Smooth muscle cell (in vitro differentiated cells): ENCODE results near the gene ADAM12. TPM values are rescaled to one million over a fixed set of nuclear protein-coding genes. Genes with fewer than 3 reads are reported as not detected.
A peak's percentile ranks its signal among the peaks of the same experiment; 100 is the strongest.

ENCODE experiments used
- DNase-seq: peaks from one replicate; lab custom pipeline; 2025; ENCODE audit not compliant: unreplicated experiment; lab: John Stamatoyannopoulos, UW
- H2AFZ ChIP-seq: fragments of 200-600 bp; sonication (generic); 2 replicates; pipeline ENCODE4 v1.6.0; 2016; ENCODE audit warnings: antibody characterized with exemption, low read depth, mild to moderate bottlenecking
- H3F3A ChIP-seq: fragments of 200-600 bp; sonication (generic); 2 replicates; pipeline ENCODE4 v1.6.0; 2017; ENCODE audit warnings: antibody characterized with exemption, low read depth
- H3K27ac ChIP-seq: fragments of 200-600 bp; sonication (generic); 2 replicates; pipeline ENCODE4 v1.5.1; 2016; ENCODE audit warnings: low read depth, mild to moderate bottlenecking
- H3K27me3 ChIP-seq: fragments of 200-600 bp; sonication (generic); 2 replicates; pipeline ENCODE4 v1.6.1; 2016; ENCODE audit warnings: low read depth, mild to moderate bottlenecking
- H3K36me3 ChIP-seq: fragments of 200-600 bp; sonication (generic); 2 replicates; pipeline ENCODE4 v1.5.1; 2016; ENCODE audit warnings: low read depth
- H3K4me1 ChIP-seq: fragments of 200-600 bp; sonication (generic); 2 replicates; pipeline ENCODE4 v1.5.1; 2016; ENCODE audit warnings: low read depth
- H3K4me2 ChIP-seq: fragments of 200-600 bp; sonication (generic); 2 replicates; pipeline ENCODE4 v1.6.0; 2016; ENCODE audit warnings: mild to moderate bottlenecking
- H3K4me3 ChIP-seq: fragments of 200-600 bp; sonication (generic); 2 replicates; pipeline ENCODE4 v1.5.1; 2016; ENCODE audit warnings: mild to moderate bottlenecking
- H3K79me2 ChIP-seq: fragments of 200-600 bp; sonication (generic); 2 replicates; pipeline ENCODE4 v1.6.0; 2016; ENCODE audit warnings: low read depth, mild to moderate bottlenecking
- H3K9ac ChIP-seq: fragments of 200-600 bp; sonication (generic); 2 replicates; pipeline ENCODE4 v1.6.0; 2016; ENCODE audit warnings: low read depth
- H3K9me3 ChIP-seq: fragments of 200-600 bp; sonication (generic); replicated peaks from 2 replicates; pipeline ENCODE4 v1.5.1; 2016; ENCODE audit warnings: low read depth
- H4K20me1 ChIP-seq: fragments of 200-600 bp; sonication (generic); 2 replicates; pipeline ENCODE4 v1.6.0; 2016; ENCODE audit warnings: low read depth
- CTCF ChIP-seq: fragments of 200-600 bp; sonication (generic); IDR thresholded peaks from 2 replicates; pipeline ENCODE4 v1.5.1; 2017; ENCODE audit warnings: borderline replicate concordance, mild to moderate bottlenecking, antibody characterized with exemption; ENCODE audit not compliant: insufficient read depth, poor library complexity, severe bottlenecking
- WGBS: methylation state at CpG from one replicate; pipeline ENCODE4 v1.1.7; 2016; ENCODE audit warnings: low lambda C conversion rate; 5-methylcytosine and 5-hydroxymethylcytosine counted together
- polyA plus RNA-seq: library from polyadenylated mRNA; unstranded; fragments of >200 nt; fragmentation: Nextera tagmentation; extraction: Ambion mirVana; gene quantifications from 2 replicates; pipeline ENCODE4 v1.2.1, GENCODE V29; 2016
- total RNA-seq: library from RNA; depleted of rRNA; stranded (reverse); fragments of >200 nt; gene quantifications from 2 replicates; pipeline ENCODE4 v1.2.3, GENCODE V29; 2014

The ADAM12 gene
- total and polyA plus RNA-seq, 2 experiments from 2014 or later: 40.0 to 54.3 TPM

- Histone ChIP-seq H3K4me2 (peak overlapping the region; percentile 66), H4K20me1 (no peaks in the 10 kb centered on the region), H3K27ac (peak overlapping the region; percentile 94), H3K9ac (peak overlapping the region; percentile 89), H3K27me3 (no peaks in the 10 kb centered on the region), H3K4me3 (no peak overlapping the region), H3K4me1 (peaks cover 19% of the 10 kb centered on the region), H3K79me2 (no peaks in the 10 kb centered on the region), H3K36me3 (no peaks in the 10 kb centered on the region), H3K9me3 (no peaks in the 10 kb centered on the region), H3F3A (peaks cover 12% of the 10 kb centered on the region), H2AFZ (no peak overlapping the region)
- no peak for DNase-seq
- WGBS: 27% methylated on average over 7 of the region's 7 CpGs
- TF ChIP-seq CTCF: no peak
These were observed 374.0 kb downstream of the ADAM12 start for GRCh38 chr10:126014309-126014708.

GRCh38 chr10:126013489-126014281 is 374.6 kb downstream of the ADAM12 start:
- H4K20me1 ChIP-seq: no peaks in the 10 kb centered on the region
- no peak overlapping the region for H2AFZ ChIP-seq
- peak overlapping the region; percentile 94 for H3K27ac ChIP-seq
- H3F3A ChIP-seq: peaks cover 12% of the 10 kb centered on the region
- H3K9me3 ChIP-seq: no peaks in the 10 kb centered on the region
- H3K4me2 ChIP-seq: peak overlapping the region; percentile 66
- DNase-seq: no peak
- H3K36me3 ChIP-seq: no peaks in the 10 kb centered on the region
- WGBS: 56% methylated on average over 10 of the region's 10 CpGs
- peak overlapping the region; percentile 89 for H3K9ac ChIP-seq
- no peak overlapping the region for H3K4me3 ChIP-seq
- H3K4me1 ChIP-seq: peaks cover 24% of the 10 kb centered on the region
- TF ChIP-seq CTCF: no peak
- H3K27me3 ChIP-seq: no peaks in the 10 kb centered on the region
- H3K79me2 ChIP-seq: no peaks in the 10 kb centered on the region

- peak overlapping the region; percentile 94 for H3K27ac ChIP-seq
- H3K4me2 ChIP-seq: peak overlapping the region; percentile 52
- no peaks in the 10 kb centered on the region for H4K20me1 ChIP-seq
These were observed 375.8 kb downstream of the ADAM12 start for GRCh38 chr10:126012485-126012884.

More at GRCh38 chr10:126012485-126012884, 375.8 kb downstream of the ADAM12 start:
- peaks cover 26% of the 10 kb centered on the region for H3K4me1 ChIP-seq
- 58% methylated on average over 2 of the region's 2 CpGs for WGBS
- H3K9ac ChIP-seq: no peak overlapping the region
- H3K4me3 ChIP-seq: no peak overlapping the region
- peaks cover 15% of the 10 kb centered on the region for H3F3A ChIP-seq
- no peak for DNase-seq
- H3K79me2 ChIP-seq: no peaks in the 10 kb centered on the region
- no peaks in the 10 kb centered on the region for H3K9me3 ChIP-seq
- no peak overlapping the region for H2AFZ ChIP-seq
- TF ChIP-seq CTCF: no peak
- no peaks in the 10 kb centered on the region for H3K27me3 ChIP-seq
- H3K36me3 ChIP-seq: no peaks in the 10 kb centered on the region
